PFSK-1 (cell line): ENCODE results near the gene LMO4.

Experiments
- FOXP2 ChIP-seq: optimal IDR thresholded peaks from 2 replicates; pipeline ENCODE3; 2011; ENCODE audit warnings: borderline replicate concordance, control low read depth, inconsistent platforms; ENCODE audit not compliant: insufficient read depth; ENCODE audit errors: extremely low read length, extremely low read depth
- POLR2AphosphoS5 ChIP-seq: IDR thresholded peaks from 2 replicates; pipeline ENCODE4 v1.6.1; 2012; ENCODE audit warnings: low read depth, mild to moderate bottlenecking, control low read depth, low read length, moderate library complexity
- REST ChIP-seq, 2 experiments: IDR thresholded peaks; 2 replicates each; pipeline versions ENCODE4 v1.6.1 to v1.8.0; 2011 to 2012; ENCODE audit warnings: low read depth in 2 of 2, low read length in 2 of 2, control low read depth in 1 of 2, inconsistent platforms in 1 of 2, mild to moderate bottlenecking in 1 of 2, moderate library complexity in 1 of 2; ENCODE audit not compliant: insufficient read depth in 1 of 2
- SIN3A ChIP-seq: IDR thresholded peaks from 2 replicates; pipeline ENCODE4 v1.6.1; 2012; ENCODE audit warnings: mild to moderate bottlenecking, low read length, moderate library complexity, borderline replicate concordance; ENCODE audit not compliant: insufficient read depth
- TAF1 ChIP-seq: IDR thresholded peaks from 2 replicates; pipeline ENCODE4 v1.6.1; 2012; ENCODE audit warnings: low read length, control low read depth, borderline replicate concordance; ENCODE audit not compliant: insufficient read depth

The LMO4 gene

GRCh38 chr1:87393445-87394085, 64.9 kb downstream of the LMO4 start:
- no peak for TF ChIP-seq SIN3A

- no peak for TF ChIP-seq FOXP2
- TF ChIP-seq POLR2AphosphoS5, result no peak
- no peak for TF ChIP-seq TAF1
- TF ChIP-seq SIN3A, result no peak
- no peak for TF ChIP-seq REST (IDR thresholded peaks at IDR 0.05; ENCODE audit: insufficient read depth in 1 of 2, low read depth in 2 of 2, low read length in 2 of 2)
Observed at GRCh38 chr1:87394513-87394912, 65.8 kb downstream of the LMO4 start.

- TF ChIP-seq TAF1, result no peak
- TF ChIP-seq SIN3A, result no peak
- TF ChIP-seq REST (IDR thresholded peaks at IDR 0.05; ENCODE audit: insufficient read depth in 1 of 2, low read depth in 2 of 2, low read length in 2 of 2), result no peak
Observed at GRCh38 chr1:87394982-87395381, 66.3 kb downstream of the LMO4 start.
